Measurements from ENCODE around the gene LTBP2.

The LTBP2 gene

GRCh38 chr14:74503938-74504335, 108.1 kb downstream of the LTBP2 start:
- no peak for DNase-seq

DNA sequence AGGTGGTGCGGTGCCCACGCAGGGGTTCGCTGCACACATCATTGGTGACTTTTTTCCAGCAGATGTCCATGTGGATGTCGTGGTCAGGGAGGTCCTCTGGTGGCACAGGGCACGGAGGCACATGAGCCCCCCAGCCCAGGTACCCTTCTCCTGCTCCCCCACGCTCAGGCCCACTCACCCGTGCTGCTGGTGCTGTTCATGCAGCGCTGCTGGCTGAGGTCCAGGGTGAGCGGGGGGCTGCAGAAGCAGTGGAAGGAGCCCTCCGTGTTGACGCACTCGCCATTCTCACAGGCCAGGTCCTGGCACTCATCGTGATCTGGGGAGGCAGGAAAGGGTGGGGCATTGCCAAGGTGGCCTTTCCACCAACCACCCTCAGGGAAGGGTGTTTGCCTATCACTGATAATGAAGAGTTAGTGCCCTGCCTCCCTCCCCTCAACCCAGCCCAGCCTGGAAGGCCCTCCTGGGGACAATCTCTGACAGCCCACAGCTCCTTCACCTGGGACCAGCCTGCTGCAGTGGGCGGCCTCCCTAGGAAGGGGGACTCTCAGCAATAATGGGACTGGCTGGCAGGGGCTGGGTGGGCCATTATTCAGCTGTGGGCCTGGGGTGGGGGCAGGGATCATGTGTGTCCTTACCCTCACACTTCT, 108.6 kb downstream of the LTBP2 start:
- DNase-seq: no peak

DNA sequence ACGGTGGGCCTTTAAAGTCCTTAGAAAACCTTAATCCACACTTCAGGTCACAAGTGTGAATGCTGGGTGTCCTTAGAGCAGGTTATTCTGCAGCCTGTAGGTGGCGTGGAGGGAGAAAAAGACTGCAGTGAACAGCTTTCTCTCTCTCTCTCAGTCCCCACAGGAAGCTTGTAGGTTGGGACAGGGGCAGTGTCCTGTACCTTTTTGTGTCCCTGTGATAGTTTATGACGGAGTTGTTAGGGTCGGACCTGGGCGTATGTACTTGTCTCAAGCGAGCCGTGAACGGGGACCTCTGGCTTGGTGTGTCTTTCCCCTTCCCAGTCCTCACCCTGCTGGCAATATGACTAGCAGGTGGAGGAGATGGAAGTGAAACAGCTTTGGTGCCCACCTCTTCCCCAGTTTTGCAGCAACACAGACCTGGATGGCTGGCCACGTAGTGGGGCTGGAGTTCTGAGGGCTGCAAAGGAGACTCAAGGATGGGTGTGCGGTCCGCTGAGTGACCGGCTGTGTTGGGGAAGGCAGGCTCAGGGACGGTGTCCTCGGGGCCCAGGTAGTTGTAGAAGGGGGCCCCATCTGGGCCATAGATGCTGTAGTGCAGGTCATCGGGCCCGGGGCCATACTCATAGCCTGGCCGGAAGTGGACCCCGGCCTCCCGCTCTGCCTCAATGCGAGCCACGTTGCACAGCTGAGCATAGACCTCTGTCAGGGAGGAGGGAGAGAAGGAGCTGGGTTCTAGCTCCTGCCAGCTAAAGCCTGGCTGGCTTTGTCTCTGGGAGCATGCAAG, 109.6 kb downstream of the LTBP2 start:
- no peak for DNase-seq

GRCh38 chr14:74501691-74502090, 110.3 kb downstream of the LTBP2 start:
- DNase-seq: no peak

DNA sequence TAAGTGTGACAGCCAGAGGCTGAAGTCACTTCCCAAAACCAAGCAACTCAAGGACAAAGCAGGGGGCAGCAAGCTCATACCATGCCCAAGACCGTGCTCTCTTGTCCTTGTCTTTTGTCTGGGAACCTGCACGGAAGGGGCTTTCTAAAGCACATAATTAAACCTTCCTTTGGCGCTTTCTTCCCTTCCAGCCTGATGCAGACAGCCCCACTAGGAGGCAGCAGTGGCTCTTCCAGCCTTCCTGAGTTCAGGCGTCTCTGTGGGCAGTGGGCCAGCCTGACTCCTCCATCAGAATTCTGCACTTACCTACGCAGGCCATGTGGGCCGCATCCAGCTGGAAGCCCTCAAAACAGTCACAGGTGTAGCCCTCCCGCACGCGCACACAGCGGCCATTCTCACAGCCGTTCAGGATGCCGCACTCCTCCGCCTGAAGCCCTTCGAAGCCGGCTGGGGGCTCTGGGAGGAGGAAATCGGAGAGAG, 110.9 kb downstream of the LTBP2 start:
- DNase-seq: no peak

- DNase-seq: no peak
These were observed 111.5 kb downstream of the LTBP2 start for GRCh38 chr14:74500417-74501134.

DNA sequence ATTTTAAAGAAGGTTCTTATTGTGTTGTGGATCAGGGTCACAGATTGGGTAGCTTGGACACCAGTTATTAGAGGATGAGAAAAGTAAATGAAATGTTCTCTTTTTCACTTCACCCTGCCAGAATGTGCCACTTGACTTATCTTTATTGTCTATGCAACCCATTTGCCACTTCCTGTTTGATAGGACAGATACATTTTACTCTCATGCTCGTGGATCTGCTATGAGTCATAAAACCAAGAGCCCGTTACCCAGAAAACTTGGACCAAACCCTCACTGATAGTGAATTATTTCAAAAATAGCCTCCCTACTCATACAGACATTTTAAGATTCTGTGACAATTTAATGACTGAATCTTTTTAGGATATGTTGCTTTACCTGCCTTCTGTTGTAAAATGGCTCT, 116.7 kb downstream of the LTBP2 start:
- DNase-seq: no peak

DNA sequence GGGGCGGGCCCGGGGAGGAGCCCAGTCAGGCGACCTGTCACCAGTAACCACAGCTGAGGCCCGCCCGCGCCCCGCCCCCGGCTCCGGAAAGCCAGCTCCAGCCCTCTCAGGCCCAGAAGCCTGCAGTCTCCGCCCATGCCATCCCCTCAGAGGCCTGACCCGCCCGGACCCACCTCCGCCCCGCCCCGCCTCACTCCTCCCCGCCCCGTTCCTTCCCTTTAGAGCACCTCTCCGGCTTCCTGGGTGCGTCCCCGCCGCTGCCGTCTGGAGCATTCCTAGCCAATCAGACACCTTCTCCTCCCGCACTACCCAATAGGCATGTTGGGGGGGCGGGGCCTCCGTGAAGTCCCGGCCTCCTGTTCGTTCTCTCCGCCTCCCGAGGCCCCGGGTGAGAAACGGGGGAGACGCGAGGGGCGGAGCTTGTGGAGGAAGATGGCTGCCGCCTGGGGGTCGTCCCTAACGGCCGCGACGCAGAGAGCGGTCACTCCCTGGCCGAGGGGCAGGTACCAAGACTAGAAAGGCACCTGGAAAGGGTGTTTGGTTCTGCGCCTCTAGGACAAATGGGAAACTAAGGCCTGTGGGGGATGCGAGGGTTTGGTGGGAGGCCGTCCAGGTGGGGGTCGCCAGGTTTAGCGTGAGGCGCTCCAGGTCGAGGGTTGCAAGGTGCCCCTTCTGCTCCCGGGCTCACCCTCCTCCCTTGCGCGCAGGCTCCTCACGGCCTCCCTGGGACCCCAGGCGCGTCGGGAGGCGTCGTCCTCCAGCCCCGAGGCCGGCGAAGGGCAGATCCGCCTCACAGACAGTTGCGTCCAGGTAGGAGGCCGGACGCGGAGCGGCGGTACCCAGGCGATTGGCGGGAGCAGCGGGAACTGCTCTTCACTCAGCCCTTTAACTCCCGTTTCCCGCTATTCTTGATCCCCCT, 118.4 kb downstream of the LTBP2 start, which contains the start of gene ISCA2:
Gene ISCA2, plus strand, starts transcription at position 423 of the 919 bp plus-strand sequence. Its CDS starts 10 bp downstream, at position 433.
- DNase-seq: peak; percentile 99

GRCh38 chr14:74492776-74493342, 119.2 kb downstream of the LTBP2 start, which contains the start of gene NPC2:
TSS of gene NPC2 (minus strand) at chr14:74493305. CDS start at chr14:74493274, 31 bp downstream.
- DNase-seq: no peak

DNA sequence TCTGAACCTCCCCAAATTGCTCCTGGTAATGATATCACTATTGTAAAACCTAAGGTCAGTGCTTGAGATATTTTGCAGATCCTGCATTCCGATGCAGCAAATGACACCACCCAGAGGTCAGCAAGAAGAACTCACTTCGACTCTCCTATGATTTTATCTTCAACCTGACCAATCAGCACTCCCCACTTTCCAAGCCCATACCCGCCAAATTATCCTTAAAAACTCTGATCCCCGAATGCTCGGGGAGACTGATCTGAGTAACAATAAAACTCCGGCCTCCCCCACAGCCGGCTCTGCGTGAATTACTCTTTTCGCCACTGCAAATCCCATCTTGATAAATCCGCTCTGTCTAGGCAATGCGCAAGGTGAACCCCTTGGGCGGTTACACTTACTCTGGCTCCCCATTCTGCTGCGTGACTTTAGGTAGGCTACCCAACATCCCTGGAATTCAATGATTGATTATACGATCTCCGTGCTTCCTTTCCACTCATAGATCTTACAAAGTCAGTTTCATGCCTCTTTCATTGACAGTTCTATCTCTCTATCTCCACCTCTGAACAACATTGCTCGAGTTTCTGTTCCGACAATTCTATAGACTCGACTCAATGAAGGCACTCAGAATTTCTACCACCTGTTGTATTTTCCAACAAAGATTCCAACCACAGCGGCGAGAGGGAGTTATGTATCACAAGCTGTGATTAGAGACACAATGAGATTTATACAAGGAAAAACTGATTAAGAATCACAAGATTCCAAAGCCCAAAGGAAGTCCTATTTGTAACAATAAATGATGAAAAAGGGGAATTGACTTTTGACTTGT, 119.9 kb downstream of the LTBP2 start:
- DNase-seq: no peak

DNA sequence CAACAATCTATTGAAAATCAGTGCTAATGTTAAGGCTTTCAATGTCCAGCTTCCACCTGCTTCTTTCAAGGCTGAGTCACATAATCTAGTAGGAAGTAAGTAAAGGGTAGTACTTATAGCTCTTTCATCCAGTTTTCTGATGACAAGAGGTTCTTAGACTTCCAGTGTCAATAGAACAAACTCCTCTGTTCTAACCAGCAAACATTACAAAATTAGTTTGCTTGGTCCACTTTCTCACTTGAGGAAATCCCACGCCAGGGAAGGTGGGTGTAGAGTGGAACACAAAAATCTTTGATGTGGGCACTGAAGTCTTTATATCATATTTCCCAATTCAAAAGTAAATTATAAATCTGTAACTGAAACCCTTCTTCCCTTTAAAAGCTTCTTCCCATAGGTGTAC, 121.6 kb downstream of the LTBP2 start:
- no peak for DNase-seq

GRCh38 chr14:74488786-74489397, 123.1 kb downstream of the LTBP2 start:
- DNase-seq: no peak

- DNase-seq: no peak
These were observed 125.9 kb downstream of the LTBP2 start for GRCh38 chr14:74486164-74486563.

DNA sequence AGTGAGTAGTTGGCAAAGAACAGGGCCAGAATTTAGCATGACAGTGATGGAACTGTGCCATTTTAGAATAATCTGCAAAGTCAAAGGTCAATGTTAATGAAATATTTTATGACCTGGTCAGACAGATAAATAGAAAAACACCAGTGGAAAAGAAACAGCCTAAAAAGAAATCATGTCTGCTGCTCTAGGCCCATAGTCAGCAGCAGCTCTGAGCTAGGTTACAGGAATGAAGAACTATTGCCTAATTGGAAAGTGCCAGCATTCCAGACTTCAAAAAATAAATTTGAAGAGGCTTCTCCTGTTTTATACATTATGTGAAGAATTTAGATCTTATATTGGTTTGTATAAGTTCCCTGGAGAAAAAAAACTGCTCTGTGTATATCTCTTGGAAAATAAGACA, 128.7 kb downstream of the LTBP2 start:
- no peak for DNase-seq

- DNase-seq: no peak
These were observed 129.5 kb downstream of the LTBP2 start for GRCh38 chr14:74482571-74482970.

DNA sequence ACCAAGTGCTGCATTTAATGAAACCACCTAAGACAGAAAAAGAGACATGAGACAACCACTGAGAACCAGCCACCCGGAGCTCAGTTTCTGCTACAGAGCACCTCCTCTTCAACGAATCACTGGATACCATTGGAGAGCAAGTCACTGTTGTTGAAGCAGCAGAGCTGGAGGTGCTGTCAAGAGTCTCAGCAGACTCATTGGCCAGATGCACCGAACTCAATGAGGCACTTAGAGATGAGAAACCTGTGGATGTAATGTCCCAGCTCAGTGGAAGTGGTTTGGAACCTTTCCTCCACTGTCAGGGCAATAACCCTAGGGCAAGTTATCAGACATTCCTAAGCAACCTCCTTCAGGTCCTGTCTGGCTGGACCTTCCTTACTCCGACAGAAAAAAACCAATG, 132.0 kb downstream of the LTBP2 start:
- no peak for DNase-seq

- DNase-seq: no peak
These were observed 132.9 kb downstream of the LTBP2 start for GRCh38 chr14:74478996-74479635.

GRCh38 chr14:74476607-74477006, 135.4 kb downstream of the LTBP2 start:
- no peak for DNase-seq

GRCh38 chr14:74476107-74476506, 135.9 kb downstream of the LTBP2 start:
- DNase-seq: no peak

- no peak for DNase-seq
These were observed 136.4 kb downstream of the LTBP2 start for GRCh38 chr14:74475678-74476077.
